ENCODE measurements around the gene CYBC1.

The CYBC1 gene

DNA sequence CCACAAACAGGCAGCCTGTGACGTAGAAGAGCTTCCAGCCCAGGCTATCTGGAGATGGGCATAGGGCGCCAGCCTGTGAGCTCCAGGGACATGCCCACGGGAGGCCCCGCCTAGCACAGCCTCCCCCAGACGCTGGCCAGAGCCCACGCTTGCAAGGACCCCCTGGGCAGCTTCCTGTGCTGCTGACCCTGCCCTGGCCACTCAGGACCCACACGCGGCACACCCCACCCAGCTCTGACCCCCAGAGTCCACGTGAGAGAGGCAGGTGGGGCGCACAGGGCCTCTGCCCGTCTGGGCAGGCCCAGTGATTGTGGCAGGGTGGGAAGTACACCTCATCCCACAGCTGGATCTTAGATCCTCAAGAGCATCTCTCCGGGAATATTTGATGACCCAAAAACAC lies 3.9 kb downstream of the CYBC1 start:
- DNase-seq = no peak

DNA sequence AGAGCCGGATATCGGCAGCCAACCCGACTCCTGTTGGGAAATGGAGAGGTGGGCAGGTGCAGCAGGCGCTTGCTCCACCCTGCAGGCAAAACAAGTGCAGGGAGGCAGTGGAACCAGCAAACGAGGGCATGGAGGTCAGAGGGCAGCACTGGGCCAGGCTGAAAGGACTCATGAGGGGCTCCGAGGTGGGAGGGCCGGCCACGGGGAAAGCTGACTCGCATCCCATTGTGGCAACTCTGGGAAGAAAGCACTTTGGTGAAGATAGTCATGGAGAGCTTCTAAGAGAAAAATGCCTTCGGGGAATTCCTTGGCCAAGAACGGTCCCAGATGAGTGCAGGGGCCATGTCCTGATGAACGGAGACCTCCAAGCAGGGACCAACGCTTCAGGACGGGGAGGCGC lies 4.4 kb downstream of the CYBC1 start:
- no peak for DNase-seq

DNA sequence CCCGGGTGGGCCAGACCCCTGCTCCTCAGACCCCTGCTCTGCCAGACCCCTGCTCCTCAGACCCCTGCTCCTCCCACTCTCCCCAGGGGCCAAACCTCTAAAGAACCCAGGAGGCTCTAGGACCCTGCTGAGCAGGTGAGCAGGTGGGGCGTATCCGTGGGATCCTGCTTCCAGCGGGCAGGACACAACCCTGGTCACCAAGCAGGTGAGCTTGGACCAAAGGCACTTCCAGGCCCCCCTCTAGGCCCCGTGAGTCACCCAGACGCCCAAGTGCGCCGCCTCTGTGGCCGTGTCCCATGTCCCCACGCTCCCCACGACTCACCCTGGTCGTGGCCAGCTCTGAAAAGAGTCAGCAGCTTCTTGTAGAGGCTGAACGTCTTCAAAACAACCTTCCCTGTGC lies 5.0 kb downstream of the CYBC1 start:
- DNase-seq = no peak

DNA sequence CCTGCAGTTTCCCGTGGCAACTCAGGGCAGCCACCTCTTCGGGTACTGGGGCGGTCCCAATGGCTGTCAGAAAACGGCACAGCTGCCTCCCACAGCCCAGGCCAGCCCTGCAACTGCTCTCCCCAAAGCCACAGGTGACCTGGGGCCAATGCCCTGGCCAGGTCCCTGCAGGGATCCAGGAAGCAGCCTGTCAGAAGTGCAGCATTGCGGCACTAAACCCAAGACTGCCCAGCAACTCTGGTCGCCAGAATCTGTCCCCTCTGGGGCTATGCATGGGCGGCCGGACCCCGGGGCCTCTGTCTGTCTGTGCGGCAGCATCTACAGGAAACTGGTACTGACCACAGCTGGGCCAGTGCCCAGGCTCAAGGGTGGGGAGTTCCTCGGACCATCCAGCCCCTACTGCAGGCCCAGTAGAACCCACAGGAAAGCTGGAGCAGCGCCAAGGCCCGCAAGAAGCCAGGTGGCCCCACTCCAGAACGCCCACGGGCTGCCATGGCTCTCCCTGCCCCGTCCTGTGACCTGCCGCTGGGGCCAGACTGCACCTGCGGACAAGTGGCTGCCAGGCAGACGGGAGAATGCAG lies 5.5 kb downstream of the CYBC1 start:
- DNase-seq = no peak

DNA sequence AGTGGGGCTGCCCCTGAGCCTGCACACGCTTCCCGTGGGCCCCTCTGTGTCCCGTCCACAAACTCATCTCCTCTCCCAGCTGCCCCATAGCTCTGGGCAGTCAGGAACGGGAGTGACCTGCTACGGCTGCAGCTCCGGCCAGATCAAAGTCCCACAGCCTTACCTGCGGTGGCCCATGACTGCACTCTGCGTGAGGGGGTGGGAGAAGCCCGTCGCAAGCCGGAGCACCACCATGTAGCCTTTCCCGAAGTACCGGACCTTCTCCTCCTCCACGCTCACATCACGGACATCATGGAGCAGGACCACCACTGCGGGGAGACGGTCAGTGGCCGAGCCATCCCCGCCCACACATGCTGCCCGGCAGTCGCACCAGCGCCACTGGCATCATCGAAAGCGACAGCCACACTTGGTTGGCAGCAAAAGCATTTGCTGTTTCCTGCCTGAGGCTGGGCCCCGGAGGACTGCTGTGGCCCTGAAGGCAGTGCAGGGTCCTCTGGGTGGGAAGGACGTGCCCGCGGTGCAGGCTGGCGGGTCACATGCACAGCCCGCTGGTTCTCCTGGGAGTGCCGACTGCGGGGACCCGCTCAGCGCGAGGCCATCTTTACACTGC lies 6.2 kb downstream of the CYBC1 start:
- no peak for DNase-seq

DNA sequence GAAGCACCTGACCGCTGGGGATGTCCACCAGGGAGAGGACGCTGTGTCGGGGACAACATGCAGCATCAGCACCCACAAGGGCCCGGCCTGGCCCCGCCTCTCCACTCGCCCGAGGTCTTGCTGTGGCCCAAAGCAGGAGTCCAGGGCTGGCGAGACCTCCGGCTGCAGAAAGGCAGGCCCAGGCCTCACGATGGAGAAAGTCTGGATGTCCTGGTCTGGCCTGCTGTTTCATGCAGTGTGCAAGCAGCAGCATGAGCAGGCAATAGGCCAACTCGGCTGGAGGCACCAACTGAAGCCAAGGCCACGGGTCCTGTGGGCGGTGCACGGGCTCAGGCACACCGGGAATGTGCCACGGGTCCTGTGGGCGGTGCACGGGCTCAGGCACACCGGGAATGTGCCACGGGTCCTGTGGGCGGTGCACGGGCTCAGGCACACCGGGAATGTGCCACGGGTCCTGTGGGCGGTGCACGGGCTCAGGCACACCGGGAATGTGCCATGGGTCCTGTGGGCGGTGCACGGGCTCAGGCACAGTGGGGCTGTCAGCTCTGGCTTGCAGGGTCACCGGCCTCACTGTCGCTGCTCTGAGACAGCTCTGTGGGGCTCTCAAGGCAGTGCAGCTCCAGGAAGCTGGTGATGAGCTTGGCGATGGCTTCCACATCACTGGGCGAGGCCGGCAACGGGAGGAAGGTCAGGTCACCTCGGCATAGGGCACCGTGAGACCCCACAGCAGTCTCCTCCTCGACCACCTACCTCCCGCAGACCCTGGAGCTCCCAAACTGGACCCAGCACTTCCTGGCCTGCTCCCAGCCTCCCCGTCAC lies 6.9 kb downstream of the CYBC1 start:
- DNase-seq = no peak

DNA sequence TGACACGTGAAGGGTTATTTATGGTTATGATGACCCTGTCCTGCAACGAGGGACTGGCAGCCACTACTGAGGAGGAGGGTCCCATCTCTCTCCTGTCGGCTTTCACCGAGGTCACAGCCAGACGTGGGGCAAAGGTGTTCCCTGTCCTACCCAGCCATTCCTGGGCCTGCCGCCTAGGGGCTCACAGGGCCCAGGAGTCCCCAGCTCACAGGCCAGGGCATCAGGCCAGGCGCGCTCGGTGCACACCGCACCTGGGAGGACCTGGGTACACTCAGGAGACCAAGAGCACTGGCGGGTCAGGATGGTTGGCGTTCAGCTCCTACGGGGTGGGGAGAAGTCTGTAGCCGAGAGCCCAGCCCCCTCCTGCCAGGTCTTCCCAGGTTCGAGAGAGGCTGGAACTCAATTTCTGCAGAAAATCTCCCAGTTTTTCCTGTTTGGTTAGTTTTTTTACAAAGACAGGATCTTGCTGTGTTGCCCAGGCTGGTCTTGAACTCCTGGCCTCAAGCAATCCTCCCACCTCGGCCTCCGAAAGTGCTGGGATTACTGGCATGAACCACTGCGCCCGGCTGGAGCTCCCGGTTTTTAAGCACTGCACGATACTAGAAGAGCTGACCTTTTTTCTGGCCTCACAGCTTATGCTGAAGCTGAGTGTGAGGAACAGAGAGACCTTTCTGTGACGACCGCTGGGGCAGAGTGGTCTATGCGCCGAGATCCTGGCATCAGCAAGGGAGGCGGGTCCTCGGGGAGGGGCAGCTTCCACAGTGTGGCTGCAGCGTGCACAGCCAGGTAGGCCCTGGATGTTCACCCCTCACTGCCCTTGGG lies 7.7 kb downstream of the CYBC1 start:
- DNase-seq = no peak

DNA sequence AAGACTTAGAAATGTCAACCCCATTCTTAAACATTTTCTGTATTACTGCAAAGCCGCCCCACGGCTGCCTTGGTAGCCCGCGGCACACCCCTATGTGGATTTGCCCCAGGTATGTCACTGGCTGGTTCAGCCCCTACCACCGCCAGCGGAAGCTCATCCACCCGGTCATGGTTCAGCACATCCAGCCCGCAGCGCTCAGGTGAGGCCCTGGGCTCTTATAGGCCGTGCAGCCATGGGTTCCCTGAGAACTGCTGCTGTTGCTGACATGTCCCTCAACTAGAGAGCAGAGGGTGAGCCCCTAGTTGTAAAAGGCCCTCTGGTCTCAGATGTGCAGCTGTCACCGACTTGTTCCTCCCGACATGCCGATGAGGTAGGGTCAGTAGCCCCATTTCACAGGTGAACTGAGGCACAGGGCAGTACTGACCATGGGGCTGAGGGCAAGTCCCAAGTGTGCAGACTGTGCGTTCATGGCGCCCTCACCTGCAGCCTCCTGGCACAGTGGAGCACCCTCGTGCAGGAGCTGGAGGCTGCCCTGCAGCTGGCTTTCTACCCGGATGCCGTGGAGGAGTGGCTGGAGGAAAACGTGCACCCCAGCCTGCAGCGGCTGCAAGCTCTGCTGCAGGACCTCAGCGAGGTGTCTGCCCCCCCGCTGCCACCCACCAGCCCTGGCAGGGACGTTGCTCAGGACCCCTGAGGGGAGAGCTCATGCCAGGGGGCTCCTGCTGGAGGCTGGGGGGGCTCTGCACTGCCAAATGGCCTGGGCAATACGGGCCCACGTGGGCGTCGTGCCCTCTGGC lies 8.7 kb downstream of the CYBC1 start:
- DNase-seq = no peak

DNA sequence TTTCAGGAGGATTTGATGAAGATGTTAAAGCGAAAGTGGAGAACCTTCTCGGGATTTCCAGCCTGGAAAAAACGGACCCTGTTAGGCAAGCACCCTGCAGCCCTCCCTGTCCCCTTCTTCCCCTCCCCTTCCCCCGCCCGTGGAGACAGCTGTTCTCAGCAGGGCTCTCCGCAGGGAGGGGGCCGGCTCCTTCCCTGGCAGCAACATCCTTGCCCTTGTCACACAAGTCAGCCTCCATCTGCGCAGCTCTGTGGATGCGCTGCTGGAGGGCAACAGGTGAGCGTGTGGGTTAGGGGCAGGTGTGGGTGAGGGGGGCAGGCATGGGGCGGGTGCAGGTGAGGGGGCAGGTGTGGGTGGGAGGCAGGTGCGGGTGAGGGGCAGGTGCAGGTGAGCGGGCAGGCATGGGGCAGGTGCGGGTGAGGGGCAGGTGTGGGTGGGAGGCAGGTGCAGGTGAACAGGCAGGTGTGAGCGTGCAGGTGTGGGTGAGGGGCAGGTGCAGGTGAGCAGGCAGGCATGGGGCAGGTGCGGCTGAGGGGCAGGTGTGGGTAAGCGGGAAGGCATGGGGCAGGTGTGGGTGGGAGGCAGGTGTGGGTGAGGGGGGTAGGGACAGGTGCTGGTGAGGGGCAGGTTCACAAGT lies 9.4 kb downstream of the CYBC1 start:
- no peak for DNase-seq

DNA sequence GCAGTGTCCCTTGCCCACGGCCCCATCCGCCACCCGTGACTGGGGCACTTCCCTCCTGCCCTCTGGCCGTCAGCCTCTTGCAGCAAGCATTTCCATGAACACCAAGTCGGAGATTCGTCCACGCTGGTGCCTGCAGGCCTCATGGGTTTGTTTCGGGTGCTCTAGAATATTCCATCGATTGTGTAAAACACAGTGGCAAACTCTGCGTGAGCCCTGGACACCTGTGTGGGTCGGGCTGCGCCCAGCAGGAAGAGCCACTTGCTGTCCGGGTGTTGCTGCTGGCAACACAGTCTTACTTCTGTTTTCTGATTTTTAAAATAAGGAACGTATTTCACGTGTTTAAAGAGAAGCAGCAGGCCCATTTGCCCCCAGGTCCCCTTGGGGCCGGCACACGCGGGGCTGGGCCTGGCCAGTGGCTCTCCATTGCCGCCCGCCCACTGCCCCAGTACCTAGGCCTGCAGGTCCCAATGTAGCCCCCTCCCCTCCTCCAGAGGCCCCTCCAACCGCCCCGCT lies 10.0 kb downstream of the CYBC1 start:
- DNase-seq = no peak

DNA sequence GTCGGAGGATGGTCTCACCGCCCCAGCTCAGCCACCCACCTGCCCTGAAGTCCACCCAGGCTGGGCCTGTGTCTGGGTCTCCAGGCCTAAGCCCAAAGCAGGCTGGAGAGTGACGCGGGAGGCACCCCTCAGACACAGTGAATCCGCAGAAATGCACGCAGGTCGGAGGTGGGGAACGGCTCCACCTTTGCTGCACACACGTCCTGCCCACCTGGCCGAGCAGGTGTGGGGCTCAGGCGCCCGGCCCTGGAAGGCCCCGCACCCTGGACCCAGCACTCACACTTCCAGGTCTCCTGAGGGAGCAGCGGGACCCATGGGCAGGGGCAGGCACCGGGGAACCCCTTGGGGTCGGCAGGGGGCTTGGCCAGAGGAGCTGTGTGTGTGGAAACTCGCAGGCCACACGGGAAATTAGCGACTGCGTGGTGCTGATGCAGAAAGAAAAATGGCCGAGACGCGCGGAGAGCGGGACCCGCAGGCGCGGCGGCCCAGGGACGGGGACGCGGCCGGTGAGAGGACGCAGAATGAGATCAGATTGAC lies 10.7 kb downstream of the CYBC1 start:
- no peak for DNase-seq

DNA sequence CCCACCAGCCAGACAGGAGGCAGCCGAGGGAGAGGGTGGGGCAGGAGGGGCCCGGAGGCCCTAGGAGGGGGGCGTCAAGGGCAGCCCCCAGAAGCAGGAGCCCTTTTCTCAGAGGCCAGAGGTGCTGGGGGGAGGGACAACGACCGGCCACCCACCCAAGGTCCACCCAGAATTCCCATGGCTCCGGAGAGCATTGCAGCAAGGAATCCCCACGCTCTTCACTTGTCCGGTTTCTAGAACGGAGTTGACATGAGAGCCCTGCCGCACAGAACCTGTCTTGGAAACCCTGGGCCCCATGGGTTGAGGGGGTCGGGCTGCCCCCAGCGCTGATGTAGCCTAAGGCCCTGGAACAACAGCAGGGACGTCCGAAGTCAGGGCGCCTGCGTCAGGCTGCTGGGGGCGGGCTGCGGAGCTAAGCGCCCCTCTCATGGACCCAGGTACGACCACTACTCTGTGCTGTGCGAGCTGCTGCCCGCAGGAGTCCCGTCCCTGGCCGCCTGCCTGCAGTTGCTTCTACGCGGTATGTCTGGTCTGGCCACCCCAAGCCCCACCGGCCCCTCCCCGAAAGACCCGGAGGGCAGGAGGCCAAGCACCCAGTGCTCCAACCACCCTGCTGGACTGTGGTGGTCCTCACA lies 11.2 kb downstream of the CYBC1 start:
- DNase-seq = no peak

DNA sequence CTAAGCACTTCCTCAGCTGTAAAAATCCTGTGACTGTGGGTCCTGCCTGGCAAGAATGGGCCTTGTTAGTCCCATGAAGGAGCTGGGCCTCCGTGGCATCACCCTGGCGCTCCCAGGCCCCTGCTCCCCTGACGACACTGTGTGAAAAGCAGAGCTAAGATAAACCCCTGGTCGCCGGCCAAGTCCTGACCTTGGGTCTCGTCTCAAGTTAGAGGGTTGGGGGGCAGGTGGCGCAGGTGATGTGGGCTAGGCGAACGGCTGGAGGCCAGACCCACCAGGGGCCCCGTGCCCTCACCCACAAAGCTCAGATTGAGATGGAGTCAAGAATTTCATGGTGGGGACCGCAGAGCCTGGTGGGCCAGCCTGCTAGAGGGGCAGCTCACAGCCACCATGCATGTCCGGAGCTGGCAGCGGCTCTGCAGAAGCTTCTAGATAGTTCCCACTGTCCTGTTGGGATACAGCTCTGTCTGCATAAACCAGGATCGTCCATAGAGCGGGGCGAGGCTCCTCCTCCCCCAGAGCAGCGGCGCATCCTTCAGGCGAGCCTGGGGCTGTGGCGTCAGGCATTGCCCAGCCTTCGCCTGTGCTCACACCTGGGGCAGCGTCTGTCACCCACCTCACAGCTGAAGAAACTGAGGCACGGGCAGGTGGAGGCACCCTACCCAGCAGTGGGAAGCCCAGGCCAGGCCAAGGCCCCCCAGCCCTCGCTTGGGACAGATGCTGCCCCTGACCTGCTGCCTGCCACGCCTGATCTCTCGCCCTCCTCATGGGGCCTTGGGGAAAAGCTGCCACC lies 12.0 kb downstream of the CYBC1 start:
- no peak for DNase-seq

DNA sequence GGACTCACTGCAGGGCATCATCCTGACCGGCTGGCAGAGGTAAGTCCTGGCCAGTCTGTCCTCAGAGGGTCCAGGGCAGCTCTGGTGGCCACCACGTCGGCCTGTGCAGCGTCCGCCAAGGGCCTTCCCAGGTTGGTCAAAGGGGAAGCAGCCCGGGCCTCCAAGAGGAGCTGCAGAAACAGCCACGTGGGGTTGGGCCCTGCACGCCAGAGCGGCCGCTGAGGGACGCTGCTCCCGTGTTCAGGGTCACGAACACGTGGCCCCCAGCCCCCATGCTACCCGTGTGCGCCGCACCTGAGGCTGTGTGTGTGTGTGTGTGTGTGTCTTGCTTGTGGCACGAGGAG lies 13.3 kb downstream of the CYBC1 start:
- DNase-seq = no peak

DNA sequence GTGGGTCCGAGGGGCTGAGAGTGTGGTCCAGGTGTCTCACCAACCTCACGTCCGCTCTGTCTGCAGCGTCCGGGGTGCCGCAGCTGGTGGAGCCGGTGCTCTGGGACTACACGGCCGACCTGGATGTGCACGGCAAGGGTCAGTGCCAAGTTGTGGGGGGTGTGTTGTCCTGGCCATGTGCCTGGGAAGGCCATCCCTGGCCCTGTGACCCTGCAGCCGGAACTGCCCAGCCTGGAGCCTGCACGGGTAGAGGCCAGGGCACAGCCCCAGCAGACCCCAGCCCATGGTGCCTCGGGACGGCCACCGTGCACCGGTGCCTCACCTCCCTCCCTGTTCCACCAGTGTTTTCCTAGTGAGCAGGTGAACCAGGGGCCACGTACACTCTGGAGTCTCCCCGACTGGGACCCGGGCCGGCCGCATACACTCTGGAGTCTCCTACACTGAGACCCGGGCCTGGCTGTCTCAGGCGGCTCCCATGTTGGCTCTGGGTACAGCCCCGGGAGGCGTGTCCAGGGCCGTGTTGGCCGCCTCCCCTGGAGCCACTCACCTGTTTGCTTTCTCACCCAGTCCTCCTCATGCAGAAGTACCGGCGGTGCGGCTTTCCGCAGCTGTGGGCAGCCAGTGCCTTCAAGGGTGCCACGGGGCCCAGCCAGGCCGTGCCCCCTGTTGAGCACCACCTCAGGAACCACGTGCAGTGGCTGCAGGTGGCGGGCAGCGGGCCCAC lies 13.8 kb downstream of the CYBC1 start:
- DNase-seq = no peak

DNA sequence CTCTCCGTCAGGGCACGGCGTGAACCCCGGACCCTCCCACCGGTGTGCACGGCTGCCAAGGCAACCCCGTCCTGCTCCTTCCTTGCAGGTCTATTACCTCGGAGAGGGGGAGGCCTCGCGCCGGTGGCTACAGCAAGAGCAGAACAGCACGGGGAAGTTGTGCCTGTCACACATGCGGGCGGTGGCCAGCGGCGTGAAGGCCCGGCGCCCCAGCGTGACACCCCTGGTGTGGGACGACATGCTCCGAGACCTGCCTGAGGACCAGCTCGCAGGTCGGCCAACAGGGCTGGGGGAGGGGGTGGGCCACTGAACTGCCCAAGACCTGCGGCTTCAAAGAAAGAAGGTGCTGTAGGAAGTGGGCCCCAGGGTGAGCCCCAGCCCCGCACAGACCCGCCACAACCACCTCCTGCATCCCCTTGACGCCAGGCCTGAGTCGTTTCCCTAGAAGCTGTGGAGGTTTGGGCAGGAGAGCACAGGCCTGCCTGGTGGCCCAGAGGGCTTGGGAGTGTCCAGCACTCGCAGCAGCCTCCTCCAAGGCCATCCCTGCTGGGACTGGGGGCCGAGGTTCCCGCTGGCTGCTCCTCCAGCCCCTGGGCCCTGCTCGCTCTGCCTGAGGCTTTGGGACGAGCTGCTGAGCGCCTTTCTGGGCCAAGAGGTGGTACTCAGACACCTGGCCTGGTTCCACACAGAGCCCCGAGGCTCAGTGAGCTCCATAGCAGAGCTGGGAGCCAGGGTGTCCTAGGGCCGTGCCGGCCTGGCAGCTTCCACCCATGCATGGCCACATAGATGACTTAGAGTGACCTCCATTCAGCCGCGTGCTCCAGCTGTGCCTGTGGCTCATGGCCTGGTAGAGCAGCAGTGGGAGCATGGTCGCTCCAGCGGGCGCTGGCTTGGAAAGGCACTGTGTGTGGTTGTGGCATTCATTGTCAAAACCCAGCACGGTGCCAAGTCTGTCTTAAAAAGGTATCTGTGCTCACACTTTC lies 14.7 kb downstream of the CYBC1 start:
- no peak for DNase-seq

DNA sequence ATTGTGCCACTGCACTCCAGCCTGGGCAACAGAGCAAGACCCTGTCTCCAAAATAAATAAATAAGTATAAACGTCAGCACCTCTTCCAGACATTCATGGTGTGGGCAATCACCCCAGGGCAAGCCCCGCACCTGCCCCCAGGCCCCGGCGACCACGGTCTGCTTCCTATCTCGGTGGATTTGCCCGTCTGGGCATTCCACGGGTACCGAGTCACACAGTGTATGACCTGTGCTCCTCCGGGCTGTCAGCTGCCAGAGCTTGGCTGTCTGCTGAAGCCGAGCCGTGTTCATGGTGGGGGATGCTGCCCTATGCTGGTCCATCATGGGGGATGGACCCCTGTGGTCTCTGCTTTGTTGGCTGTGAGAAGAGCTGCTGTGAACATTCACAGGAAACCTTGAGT lies 15.4 kb downstream of the CYBC1 start:
- no peak for DNase-seq

DNA sequence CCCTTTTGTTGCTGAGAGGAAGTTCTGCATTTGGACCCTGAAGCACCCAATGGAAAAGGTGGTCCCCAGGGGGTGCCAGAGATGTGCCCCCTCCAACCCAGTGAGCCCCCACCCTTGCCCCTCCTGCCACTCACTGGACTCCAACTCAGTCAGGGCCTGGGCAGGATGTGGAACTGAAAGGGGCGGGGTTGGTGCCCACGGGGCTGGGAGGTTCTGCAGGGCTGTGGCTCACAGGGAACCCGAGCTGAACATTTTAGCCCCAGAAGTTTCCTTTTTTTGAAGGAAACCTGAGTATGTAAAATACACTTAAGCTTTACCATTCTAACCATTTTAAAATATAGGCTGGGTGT lies 16.4 kb downstream of the CYBC1 start:
- DNase-seq = no peak
